Renal cortex interstitium (tissue), 11 donors: ENCODE data around the gene MAD1L1. TPM values are rescaled to one million over a fixed set of nuclear protein-coding genes. Genes with fewer than 3 reads are reported as not detected.

Experiments used
- DNase-seq, 11 donors: peaks; one replicate each; pipeline ENCODE4 v3.0.0-alpha.2; 2013; ENCODE audit warnings: low read depth in 9 of 11, low spot score in 4 of 11; ENCODE audit errors: extremely low read depth in 1 of 11
- polyA plus RNA-seq, 3 donors: library from polyadenylated mRNA; unstranded; fragments of 120-200 nt; gene quantifications; one replicate each; pipeline ENCODE4 v1.2.1, GENCODE V29; 2013; ENCODE audit not compliant: insufficient read length in 3 of 3

Gene MAD1L1
- polyA plus RNA-seq, 3 donors: 22.6 to 28.2 (median 26.3) TPM

- DNase-seq: no peak
Measured at GRCh38 chr7:2195400-2196246, 37.1 kb downstream of the MAD1L1 start.

- DNase-seq: no peak
Measured at GRCh38 chr7:2193575-2194305, 39.0 kb downstream of the MAD1L1 start.

- no peak for DNase-seq
Measured at GRCh38 chr7:2192831-2193534, 39.8 kb downstream of the MAD1L1 start.

- DNase-seq: no peak
Measured at GRCh38 chr7:2191016-2191415, 41.7 kb downstream of the MAD1L1 start.

GRCh38 chr7:2190531-2190930 lies 42.2 kb downstream of the MAD1L1 start:
- DNase-seq: no peak

- DNase-seq: no peak
Measured at GRCh38 chr7:2186166-2186565, 46.6 kb downstream of the MAD1L1 start.

- no peak for DNase-seq
Measured at GRCh38 chr7:2185715-2186114, 47.0 kb downstream of the MAD1L1 start.

- no peak for DNase-seq
Measured at GRCh38 chr7:2182461-2182860, 50.3 kb downstream of the MAD1L1 start.

- no peak for DNase-seq
Measured at GRCh38 chr7:2181077-2181854, 51.5 kb downstream of the MAD1L1 start.

- no peak for DNase-seq
Measured at GRCh38 chr7:2180081-2180480, 52.7 kb downstream of the MAD1L1 start.

- DNase-seq: no peak
Measured at GRCh38 chr7:2175514-2175913, 57.2 kb downstream of the MAD1L1 start.

GRCh38 chr7:2175091-2175490 lies 57.7 kb downstream of the MAD1L1 start:
- no peak for DNase-seq

- no peak for DNase-seq
Measured at GRCh38 chr7:2173189-2173827, 59.4 kb downstream of the MAD1L1 start.

- peak in 7 of 11 donors; percentile 44 to 77 (median 66) for DNase-seq
Measured at GRCh38 chr7:2172311-2173188, 60.2 kb downstream of the MAD1L1 start.

GRCh38 chr7:2171855-2172254 lies 60.9 kb downstream of the MAD1L1 start:
- DNase-seq: no peak

- DNase-seq: no peak
Measured at GRCh38 chr7:2170576-2171521, 61.9 kb downstream of the MAD1L1 start.
